ENCODE measurements around the gene OAT. TPM values are rescaled to one million over a fixed set of nuclear protein-coding genes. Genes with fewer than 3 reads are reported as not detected.

OAT gene
- total RNA-seq, 2 donors from 2014 or later, result 22.8 to 40.9 TPM

DNA sequence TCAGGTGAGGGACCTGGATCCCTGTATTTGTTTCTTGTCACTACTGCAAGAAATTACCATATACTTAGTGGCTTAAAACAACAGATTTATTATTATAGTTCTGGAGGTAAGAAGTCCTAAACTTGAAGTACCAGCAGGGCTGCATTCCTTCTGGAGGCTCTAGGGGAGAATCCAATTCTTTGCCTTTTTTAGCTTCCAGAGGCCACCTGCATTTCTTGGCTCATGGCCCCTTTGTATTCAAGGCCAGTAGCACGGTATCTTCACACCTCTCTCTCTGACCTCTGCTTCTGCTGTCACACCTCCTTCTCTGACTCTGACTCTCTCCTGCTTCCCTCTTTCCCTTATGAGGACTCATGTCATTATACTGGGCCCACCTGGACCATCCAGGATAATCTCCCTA is 40.7 kb upstream of the OAT start:
- intact Hi-C loops (cut with DNase I), result no loop called here
- Histone ChIP-seq H3K9me3 (no peaks in the 10 kb centered on the region), H3K27me3 (no peaks in the 10 kb centered on the region), H3K4me1 (peaks cover 6% of the 10 kb centered on the region), H3K27ac (no peak overlapping the region), H3K36me3 (replicated peaks in 1 of 2; ENCODE audit: insufficient read depth in 1 of 2, low read depth in 2 of 2) (no peaks in the 10 kb centered on the region), H3K4me3 (no peak overlapping the region)
- no peak for DNase-seq
- ATAC-seq, result no peak
- TF ChIP-seq, protein P1, sequence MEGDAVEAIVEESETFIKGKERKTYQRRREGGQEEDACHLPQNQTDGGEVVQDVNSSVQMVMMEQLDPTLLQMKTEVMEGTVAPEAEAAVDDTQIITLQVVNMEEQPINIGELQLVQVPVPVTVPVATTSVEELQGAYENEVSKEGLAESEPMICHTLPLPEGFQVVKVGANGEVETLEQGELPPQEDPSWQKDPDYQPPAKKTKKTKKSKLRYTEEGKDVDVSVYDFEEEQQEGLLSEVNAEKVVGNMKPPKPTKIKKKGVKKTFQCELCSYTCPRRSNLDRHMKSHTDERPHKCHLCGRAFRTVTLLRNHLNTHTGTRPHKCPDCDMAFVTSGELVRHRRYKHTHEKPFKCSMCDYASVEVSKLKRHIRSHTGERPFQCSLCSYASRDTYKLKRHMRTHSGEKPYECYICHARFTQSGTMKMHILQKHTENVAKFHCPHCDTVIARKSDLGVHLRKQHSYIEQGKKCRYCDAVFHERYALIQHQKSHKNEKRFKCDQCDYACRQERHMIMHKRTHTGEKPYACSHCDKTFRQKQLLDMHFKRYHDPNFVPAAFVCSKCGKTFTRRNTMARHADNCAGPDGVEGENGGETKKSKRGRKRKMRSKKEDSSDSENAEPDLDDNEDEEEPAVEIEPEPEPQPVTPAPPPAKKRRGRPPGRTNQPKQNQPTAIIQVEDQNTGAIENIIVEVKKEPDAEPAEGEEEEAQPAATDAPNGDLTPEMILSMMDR (IDR thresholded peaks at IDR 0.05), result no peak
- no peak for TF ChIP-seq POLR2A (IDR thresholded peaks at IDR 0.05)
- 5 to 17% methylated on average over 1 of the region's 1 CpG for WGBS, 2 donors

DNA sequence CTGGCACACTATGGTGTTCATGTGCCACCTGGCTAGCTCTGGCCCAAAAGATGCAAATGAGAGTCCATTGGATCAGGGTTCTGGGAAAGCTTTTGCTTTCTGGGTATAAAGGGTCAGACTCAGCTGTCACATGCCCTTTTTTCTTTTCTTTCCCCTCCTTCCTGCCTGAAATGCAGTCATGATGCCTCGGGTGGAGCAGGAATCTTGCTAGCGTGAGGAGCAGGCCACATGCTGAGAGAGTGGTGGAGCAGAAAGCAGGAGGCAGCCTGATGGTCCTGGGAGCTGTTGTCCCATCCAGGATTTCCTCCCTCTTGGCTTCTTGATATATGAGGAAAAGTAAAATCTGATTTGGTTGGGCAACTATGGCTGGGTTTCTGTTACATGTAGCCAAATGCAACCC is 40.2 kb upstream of the OAT start:
- intact Hi-C loops (cut with DNase I), result no loop called here
- ATAC-seq (no peak), DNase-seq (no peak)
- H3K9me3 ChIP-seq, result no peaks in the 10 kb centered on the region
- no peaks in the 10 kb centered on the region for H3K36me3 ChIP-seq (replicated peaks in 1 of 2; ENCODE audit: insufficient read depth in 1 of 2, low read depth in 2 of 2)
- TF ChIP-seq, protein P1 (IDR thresholded peaks at IDR 0.05), result no peak
- no peak for TF ChIP-seq POLR2A (IDR thresholded peaks at IDR 0.05)
- peaks cover 6% of the 10 kb centered on the region for H3K4me1 ChIP-seq
- H3K27ac ChIP-seq, result no peak overlapping the region
- WGBS, 2 donors, result 73 to 75% methylated on average over 2 of the region's 2 CpGs
- no peak overlapping the region for H3K4me3 ChIP-seq
- no peaks in the 10 kb centered on the region for H3K27me3 ChIP-seq

DNA sequence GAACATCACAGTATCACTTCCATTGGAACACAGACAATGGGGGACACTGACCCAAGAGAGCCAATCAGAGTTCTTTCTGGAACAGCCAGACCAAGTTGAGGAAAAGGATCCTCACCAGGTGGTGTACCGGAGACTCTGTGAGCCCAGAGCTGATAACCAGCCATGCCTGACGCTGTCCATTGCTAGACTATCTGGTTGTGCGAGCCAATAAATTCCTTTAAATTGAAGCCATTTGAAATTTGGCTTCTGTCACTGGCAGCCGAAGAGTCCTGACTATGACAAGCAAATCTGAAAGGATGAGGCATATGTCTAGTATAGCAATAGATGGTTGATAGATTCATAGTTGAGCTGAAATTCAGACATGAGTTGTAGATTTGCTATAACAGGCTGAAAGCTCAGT is 39.8 kb upstream of the OAT start:
- Histone ChIP-seq H3K36me3 (replicated peaks in 1 of 2; ENCODE audit: insufficient read depth in 1 of 2, low read depth in 2 of 2) (no peaks in the 10 kb centered on the region), H3K27me3 (peaks cover 0 to 3% of the 10 kb centered on the region in 2 donors), H3K9me3 (no peaks in the 10 kb centered on the region), H3K4me3 (no peak overlapping the region), H3K27ac (no peak overlapping the region), H3K4me1 (peaks cover 6% of the 10 kb centered on the region)
- no peak for DNase-seq
- WGBS, 2 donors, result 86 to 87% methylated on average over 4 of the region's 4 CpGs
- no peak for ATAC-seq
- TF ChIP-seq, protein P1 (IDR thresholded peaks at IDR 0.05), result no peak
- TF ChIP-seq POLR2A (IDR thresholded peaks at IDR 0.05), result no peak
- intact Hi-C loops (cut with DNase I), result no loop called here

DNA sequence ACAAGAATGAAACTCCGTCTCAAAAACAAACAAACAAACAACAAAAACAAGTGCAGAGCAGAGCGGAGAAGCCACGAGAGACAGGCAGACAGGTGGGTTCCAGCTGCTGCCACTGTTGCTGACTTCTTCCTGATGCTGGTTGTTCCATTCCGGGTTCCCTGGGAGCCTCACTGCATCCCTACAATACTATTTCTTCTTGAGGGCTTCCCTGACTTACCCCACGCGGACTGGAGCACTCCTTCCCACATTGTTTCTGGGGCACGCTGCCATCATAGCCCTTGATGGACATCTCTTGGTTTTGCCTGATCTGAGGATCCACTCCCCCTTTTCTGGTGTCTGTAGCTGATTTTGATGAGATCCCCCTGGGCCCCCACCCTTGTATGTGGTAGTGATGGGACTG is 36.7 kb upstream of the OAT start:
- peaks cover 0 to 9% of the 10 kb centered on the region in 2 donors for H3K27me3 ChIP-seq
- H3K4me1 ChIP-seq, result peaks cover 6% of the 10 kb centered on the region
- intact Hi-C loops (cut with DNase I), result no loop called here
- no peak overlapping the region for H3K27ac ChIP-seq
- no peak for DNase-seq
- no peaks in the 10 kb centered on the region for H3K9me3 ChIP-seq
- 60 to 62% methylated on average over 7 of the region's 7 CpGs for WGBS, 2 donors
- no peaks in the 10 kb centered on the region for H3K36me3 ChIP-seq (replicated peaks in 1 of 2; ENCODE audit: insufficient read depth in 1 of 2, low read depth in 2 of 2)
- H3K4me3 ChIP-seq, result no peak overlapping the region
- ATAC-seq, result no peak
- no peak for TF ChIP-seq POLR2A (IDR thresholded peaks at IDR 0.05)
- TF ChIP-seq, protein P1 (IDR thresholded peaks at IDR 0.05), result no peak

DNA sequence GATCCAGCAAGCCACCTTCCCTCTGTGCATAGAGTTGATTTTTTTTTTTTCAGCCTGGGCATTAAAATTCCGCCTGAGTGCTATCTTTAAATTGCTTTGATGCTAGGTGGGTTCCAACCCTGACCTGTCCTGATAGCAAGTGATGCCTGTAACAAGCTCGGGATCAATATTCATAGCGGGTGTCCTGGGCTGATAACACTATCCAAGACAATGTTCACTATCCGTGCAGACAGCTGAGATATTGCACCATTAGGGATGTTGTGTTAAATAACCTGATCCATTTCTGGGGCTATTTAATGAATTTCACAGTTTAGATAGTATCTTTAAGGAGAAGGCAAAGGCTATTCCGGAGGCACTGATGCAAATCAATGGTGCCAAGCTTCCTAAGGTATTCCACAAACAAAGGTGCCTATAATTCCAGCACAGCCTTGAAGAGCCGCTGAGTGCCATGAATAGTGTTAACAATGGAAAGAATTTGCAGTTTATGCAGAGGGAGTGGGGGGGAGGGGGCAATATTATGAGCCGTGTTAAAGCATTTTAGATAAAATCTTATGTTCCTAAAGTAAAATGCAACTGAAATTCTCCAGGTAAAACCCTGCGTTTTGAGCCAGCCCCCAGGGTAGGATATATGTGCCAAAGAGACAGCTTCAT is 35.4 kb upstream of the OAT start:
- TF ChIP-seq, protein P1 (IDR thresholded peaks at IDR 0.05), result no peak
- no peak for TF ChIP-seq POLR2A (IDR thresholded peaks at IDR 0.05)
- WGBS, 2 donors, result 10 to 13% methylated on average over 8 of the region's 8 CpGs
- H3K27me3 ChIP-seq, result peaks cover 0 to 20% of the 10 kb centered on the region in 2 donors
- H3K4me3 ChIP-seq, result no peak overlapping the region
- intact Hi-C loops (cut with DNase I), result no loop called here
- H3K4me1 ChIP-seq, result peaks cover 18% of the 10 kb centered on the region
- H3K27ac ChIP-seq, result no peak overlapping the region
- DNase-seq (no peak), ATAC-seq (no peak)
- H3K9me3 ChIP-seq, result no peaks in the 10 kb centered on the region
- no peaks in the 10 kb centered on the region for H3K36me3 ChIP-seq (replicated peaks in 1 of 2; ENCODE audit: insufficient read depth in 1 of 2, low read depth in 2 of 2)
